Umbilical cord (tissue), 2 donors: Measurements from ENCODE around the gene SLC5A10. TPM values are rescaled to one million over a fixed set of nuclear protein-coding genes. Genes with fewer than 3 reads are reported as not detected.

Experiments used
- DNase-seq: peaks from one replicate; pipeline ENCODE4 v3.0.0-alpha.2; 2015; ENCODE audit warnings: low spot score
- total RNA-seq: library from RNA; depleted of rRNA; stranded (reverse); fragments of >200 nt; gene quantifications from one replicate; pipeline ENCODE4 v1.2.3, GENCODE V29; 2014; ENCODE audit warnings: low replicate concordance; ENCODE audit not compliant: insufficient read depth

Gene SLC5A10
- total RNA-seq, 1 donor from 2014 or later: 0.48 TPM

DNA sequence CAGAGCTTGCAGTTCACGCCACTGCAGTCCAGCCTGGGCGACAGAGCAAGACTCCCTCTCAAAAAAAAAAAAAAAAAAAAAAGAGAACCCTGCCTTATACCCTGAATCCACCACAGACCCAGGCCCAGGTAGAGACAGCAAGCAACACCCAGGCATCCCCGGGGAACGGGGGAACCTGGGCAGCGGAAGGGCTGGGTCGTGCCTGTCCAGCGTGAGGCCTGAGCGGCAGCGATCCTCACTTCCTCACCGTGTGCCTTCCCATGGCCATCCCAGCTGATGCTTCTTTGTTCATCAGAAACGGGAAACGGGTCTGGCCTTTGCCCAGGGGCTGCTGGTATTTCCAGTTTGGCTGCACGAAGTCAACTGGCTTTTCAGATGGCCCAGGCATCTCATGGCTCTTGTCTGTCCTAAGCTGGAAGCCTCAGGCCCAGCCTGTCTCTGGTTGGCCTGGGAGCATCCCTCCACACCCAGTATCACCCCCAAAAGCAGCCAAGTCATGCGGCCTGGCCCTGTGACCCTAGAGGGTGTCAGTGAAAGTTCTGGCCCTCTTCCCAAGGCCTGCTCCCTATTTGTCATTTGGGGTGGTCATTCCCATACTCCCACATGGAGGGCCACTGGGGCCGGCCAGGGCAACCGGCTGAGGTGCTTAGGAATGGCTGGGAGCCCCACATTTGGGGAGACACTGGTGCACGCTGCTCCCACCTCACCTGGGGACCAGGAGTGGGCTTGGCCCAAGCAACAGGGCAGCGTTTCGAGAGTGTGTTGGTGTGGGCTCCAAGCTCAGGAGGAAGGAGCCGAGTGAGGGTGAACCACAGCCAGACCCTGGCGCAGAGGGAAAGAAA lies 32.5 kb downstream of the SLC5A10 start:
- DNase-seq: no peak

DNA sequence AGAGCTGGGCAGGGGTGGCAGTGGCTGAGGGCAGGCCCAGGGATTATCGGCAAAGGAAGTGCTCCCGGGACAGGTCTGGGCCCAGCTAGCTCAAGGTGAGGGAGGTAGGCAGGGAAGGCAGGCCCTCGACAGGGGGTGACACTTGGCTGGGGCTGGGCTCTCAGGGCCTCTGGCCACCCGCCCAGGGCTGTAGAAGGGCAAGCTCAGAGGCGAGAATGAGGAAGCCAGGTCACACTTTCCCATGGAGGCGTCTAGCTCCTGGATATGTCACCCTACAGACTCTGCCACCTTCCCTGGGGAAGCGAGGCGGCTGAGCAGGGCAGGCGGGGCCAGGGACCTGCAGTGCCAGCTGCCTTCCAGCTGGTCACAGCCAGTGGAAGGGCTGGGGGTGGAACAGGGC lies 33.5 kb downstream of the SLC5A10 start:
- no peak for DNase-seq

DNA sequence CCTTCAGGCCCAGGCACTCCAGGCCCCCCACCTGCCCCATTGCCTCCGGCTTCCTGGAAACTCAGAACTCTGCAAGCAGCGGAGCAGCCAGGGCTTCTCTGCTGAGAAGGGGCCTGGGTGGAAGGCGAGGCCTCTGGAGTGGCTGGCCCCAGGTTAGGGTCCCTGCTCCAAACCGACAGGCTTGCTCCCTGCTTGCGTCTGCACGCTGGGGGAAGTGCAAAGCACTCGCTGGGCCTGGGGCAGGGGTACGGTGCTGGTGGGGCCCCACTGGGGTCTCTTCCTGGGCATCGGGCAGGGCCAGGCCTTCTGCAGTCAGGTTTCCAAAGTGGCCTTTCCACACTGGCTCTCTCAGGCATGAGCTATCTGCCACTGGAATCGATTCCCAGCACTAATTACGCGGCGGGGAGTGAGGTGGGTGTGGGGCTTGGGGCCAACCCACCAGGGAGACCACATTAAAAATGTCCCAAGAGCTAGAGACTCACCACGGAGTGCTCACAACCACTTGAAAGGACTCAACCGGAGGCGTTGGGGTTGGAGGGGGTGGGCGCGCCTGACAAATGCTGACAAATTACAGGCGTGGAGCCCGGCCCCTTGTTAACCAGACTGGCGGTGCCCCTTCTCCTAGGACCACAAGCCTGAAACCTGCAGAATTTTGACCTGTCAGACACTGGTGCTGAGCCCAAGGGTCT lies 34.7 kb downstream of the SLC5A10 start:
- no peak for DNase-seq

- DNase-seq: no peak
Observed at GRCh38 chr17:18987230-18987610, 35.3 kb downstream of the SLC5A10 start.

DNA sequence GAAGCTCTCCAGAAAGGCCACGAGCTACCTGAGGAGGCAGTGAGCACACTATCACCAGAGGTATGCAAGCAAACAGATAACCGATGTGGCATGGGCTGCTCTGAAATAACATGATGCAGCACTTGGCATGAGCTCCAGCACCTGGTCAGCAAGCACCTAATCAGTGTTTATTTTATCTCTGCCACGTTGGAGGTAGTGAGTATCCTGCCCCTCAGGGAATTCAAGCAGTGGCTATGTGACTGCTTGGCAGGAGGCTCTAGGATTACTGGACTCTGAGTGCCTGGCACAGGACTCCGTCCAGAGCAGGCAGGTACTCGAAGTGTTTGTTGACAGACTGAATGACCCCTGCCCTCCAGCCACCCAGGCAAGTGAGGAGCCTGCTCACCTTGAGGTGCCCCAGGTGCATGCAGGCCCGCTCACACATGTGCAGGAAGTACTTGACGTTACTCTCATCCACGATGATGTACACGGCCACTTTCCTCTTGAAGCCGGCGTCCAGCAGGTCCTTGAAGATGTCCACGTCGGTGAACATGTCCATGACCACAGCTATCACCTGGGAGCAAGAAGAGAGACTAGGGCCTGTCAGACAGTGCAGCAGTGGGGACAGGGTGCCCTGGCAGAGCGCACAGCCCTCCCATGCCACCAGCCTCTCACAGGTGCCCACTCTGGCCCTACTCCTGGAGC lies 36.0 kb downstream of the SLC5A10 start:
- no peak for DNase-seq

DNA sequence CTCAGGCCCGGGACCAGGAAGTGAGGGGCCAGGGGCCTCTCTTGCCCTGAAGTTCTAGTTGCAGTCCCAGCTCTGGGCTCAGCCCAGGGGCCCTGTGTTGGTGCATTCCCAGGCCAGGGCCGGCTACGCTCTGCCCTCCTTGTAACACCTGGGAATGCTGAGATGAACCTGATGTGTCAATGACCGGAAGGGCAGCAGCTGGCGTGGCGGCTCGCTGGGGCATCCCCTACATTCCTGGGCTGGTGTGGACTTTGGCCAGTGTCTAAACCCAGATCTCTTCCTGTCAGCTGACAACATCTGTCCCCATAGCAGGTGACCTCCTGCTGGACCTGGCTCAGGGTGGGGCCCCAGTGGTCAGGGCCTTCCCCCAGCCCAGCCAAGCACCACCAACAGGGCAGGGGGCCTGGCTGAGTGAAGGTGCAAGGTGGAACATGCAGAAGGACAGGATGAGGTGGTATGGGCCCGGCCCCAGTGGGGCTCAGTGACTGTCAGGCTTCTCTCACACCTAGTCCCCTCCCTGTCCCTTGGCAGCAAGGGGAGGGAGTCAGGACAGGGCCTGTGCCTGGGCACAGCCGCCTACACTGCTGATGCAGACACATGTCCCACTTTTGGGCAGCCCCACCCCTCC lies 36.7 kb downstream of the SLC5A10 start:
- no peak for DNase-seq

- no peak for DNase-seq
Observed at GRCh38 chr17:18990331-18990730, 38.4 kb downstream of the SLC5A10 start.

- DNase-seq: no peak
Observed at GRCh38 chr17:18991531-18992315, 39.8 kb downstream of the SLC5A10 start.

DNA sequence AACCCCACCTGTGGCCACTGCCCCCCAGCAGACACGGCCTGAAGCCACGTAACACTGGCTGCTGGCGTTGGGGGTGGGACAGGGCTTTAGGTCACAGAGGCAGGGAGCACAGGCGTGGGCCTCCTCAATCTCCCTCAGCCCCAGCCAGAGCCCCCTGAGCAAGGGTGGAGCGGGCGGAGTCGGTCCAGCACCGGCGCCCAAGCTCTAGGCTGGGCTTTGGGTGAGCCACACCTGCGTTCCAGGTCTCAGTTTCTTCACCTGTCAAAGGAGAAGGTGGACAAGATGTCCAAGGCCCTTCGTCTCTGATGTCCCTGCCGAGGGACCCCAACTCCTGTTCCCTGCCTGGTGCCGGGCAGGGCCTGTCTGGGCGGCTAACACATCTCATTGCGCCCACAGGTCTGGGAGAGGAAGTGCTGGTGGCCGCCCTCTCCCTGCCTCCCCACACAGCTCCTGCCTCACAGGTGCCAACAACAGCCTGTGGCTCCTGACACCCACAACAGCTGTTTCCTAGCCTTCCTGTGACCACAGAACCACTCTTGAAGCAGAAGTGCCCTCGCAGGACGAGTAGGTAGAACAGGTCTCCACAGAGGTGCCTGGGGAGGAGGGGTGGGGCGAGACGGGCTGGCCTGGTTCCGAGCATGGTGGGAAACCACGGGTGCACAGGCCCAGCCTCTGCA lies 40.6 kb downstream of the SLC5A10 start:
- DNase-seq: no peak

DNA sequence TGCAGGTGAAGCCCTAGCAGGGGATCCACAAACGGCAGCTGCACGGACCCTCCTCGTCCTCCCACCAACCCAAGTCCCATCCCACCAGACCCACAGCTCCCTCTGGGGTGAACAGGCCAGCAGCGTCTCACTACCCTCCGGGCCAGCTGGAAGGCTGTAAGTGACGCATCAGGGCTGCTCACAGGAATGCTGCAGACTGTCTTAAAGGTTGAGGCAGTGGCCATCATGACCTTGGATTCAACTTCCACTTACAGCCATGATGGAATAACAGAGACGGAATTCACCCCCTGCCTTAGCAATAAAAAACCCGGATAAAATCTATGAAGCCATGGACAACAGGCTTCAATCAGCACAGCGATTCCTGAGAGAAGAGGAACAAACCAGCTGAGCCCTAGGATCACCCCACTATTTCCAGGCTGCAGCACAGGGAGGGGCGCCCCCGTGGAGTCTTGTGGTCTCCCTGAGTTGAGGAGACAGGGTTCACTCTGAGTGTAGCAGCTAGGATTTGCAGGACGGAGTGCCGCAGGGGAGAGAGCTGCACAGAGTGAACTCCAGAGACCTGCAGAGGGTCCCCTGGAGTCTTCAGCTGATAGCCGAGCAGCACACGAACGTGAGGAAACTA lies 42.1 kb downstream of the SLC5A10 start:
- peak; percentile 19 for DNase-seq

GRCh38 chr17:18994631-18995030 lies 42.7 kb downstream of the SLC5A10 start:
- DNase-seq: no peak

DNA sequence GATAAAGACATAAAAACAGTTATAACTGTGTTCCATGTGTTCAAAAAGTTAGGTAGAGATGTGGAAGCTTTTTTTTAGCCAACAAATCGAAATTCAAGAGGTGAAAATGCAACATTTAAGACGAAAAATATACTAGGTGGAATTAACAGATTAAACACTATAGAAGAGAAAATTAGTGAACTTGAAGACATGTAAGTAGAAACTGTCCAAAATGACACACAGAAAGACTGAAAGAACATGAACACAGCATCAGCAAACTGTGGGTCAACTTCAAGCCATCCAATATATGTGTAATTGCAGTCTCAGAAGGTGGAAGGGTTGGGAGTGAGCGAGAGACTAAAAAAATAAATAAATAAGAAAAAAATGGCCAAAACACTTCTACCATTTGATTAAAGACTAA lies 43.3 kb downstream of the SLC5A10 start:
- no peak for DNase-seq

- no peak for DNase-seq
Observed at GRCh38 chr17:18996458-18996857, 44.5 kb downstream of the SLC5A10 start.

DNA sequence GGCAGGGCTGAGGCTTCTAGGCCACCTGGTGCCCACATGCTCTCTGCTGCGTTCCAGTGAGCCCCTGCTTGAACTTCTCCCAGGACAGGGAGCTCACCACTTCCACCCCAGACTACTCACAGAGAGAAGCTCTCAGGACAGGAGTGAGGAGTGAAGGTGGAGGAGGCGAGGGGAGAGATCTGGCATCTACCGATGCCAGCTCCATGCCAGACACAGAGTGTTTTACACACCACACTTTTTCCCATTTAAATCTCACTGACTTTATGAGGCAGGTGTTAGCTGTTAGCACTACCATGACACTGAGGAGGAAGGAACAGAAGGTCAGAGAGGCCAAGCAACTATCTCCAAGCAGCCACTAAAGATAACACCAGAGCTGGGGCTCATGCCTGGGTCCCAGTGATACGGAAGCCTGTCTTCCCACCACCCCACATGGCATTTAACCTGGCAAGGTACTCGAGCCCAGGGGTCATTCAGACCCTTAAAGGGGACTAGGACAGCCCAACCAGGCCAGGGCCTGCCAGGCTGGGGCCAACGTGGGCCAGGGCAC lies 45.8 kb downstream of the SLC5A10 start:
- no peak for DNase-seq

DNA sequence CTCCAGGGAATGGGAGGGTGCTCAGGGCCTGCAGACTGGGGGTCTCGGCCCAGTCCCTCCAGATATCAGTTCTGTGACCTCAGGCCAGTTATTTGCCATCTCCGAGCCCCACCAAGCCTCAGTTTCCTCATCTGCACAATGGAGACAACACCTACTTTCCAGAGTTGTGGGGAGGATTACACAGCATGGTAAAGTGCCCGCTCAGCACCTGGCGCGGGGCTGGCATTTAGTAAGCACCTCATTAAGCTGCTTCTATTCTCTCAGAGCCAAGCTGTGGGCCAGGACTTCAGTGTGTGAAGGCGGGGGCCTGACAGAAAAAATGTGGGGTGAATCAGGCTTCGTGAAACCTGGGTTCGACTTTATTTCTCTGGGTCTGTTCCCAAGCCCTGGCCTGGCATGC lies 47.4 kb downstream of the SLC5A10 start:
- no peak for DNase-seq

- no peak for DNase-seq
Observed at GRCh38 chr17:18999911-19000310, 47.9 kb downstream of the SLC5A10 start.

- peak; percentile 50 for DNase-seq
Observed at GRCh38 chr17:19000531-19001325, 48.8 kb downstream of the SLC5A10 start.

DNA sequence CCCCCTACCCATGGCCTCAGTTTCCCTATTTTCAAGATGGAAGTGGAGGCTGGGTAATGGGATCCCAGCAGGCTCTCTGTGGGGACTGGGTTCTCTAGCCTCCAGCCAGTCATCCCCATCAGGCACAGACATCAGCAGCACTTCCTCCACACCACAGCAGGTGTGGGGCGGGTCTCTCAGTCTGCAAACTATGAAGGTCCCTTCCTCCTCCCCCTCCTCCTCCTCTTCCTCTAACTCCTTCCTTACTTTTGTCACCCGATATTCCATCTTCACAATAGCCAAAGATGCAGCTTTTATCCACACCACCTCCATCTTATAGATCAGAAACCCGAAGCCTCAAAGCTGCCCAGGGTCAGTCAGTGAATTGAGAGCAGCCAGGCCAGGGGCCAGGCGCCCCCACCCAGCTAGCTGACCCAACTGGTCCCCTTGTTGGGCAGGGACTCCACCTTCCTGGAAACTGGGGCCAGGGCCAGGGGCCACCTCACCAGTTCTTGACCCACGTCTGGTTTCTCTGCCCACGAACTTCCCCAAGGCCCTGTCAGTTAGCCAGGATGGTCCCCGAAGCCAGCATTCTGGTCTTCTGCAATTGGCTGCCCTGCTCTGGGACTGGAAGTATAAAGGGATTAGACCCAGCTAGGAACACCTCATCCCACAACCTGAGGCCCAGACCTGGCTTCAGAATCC lies 50.1 kb downstream of the SLC5A10 start:
- DNase-seq: no peak
